ENCODE data around the gene USP40.

Gene USP40

GRCh38 chr2:233492751-233493150 lies 73.8 kb downstream of the USP40 start:
- DNase-seq (ENCODE audit: low spot score), result no peak

- DNase-seq (ENCODE audit: low spot score), result no peak
Observed at GRCh38 chr2:233492078-233492477, 74.5 kb downstream of the USP40 start.

GRCh38 chr2:233491326-233491725 lies 75.3 kb downstream of the USP40 start:
- no peak for DNase-seq (ENCODE audit: low spot score)

- no peak for DNase-seq (ENCODE audit: low spot score)
Observed at GRCh38 chr2:233490831-233491230, 75.8 kb downstream of the USP40 start.

- no peak for DNase-seq (ENCODE audit: low spot score)
Observed at GRCh38 chr2:233489666-233490065, 76.9 kb downstream of the USP40 start.

GRCh38 chr2:233489143-233489542 lies 77.4 kb downstream of the USP40 start:
- no peak for DNase-seq (ENCODE audit: low spot score)

GRCh38 chr2:233487748-233488345 lies 78.7 kb downstream of the USP40 start:
- no peak for DNase-seq (ENCODE audit: low spot score)

- no peak for DNase-seq (ENCODE audit: low spot score)
Observed at GRCh38 chr2:233486778-233487552, 79.6 kb downstream of the USP40 start.

- DNase-seq (ENCODE audit: low spot score), result no peak
Observed at GRCh38 chr2:233486357-233486756, 80.2 kb downstream of the USP40 start.

GRCh38 chr2:233485726-233486125 lies 80.9 kb downstream of the USP40 start:
- DNase-seq (ENCODE audit: low spot score), result no peak

- no peak for DNase-seq (ENCODE audit: low spot score)
Observed at GRCh38 chr2:233482616-233483015, 84.0 kb downstream of the USP40 start.

- DNase-seq (ENCODE audit: low spot score), result peak; percentile 72
Observed at GRCh38 chr2:233481368-233482142, 85.0 kb downstream of the USP40 start.

GRCh38 chr2:233480490-233481202 lies 85.9 kb downstream of the USP40 start:
- peak; percentile 81 for DNase-seq (ENCODE audit: low spot score)

GRCh38 chr2:233479616-233480489 lies 86.7 kb downstream of the USP40 start:
- DNase-seq (ENCODE audit: low spot score), result no peak

- no peak for DNase-seq (ENCODE audit: low spot score)
Observed at GRCh38 chr2:233477548-233478433, 88.8 kb downstream of the USP40 start.

- DNase-seq (ENCODE audit: low spot score), result no peak
Observed at GRCh38 chr2:233476651-233477547, 89.7 kb downstream of the USP40 start.

- DNase-seq (ENCODE audit: low spot score), result no peak
Observed at GRCh38 chr2:233476063-233476410, 90.5 kb downstream of the USP40 start.

GRCh38 chr2:233474308-233475160 lies 92.0 kb downstream of the USP40 start:
- DNase-seq (ENCODE audit: low spot score), result no peak

All from cerebellar cortex (tissue), 1 donor.